Stimulated activated CD4-positive, alpha-beta T cell treated with anti-CD3 and anti-CD28 coated beads, Interleukin-15, amount 100 ng/mL, for 1 hour (primary cell): ENCODE measurements around the gene NOL12.

Experiments
- DNase-seq, 2 donors: peaks; one replicate each; pipeline ENCODE4 v3.0.0-alpha.2; 2020; ENCODE audit warnings: low read depth in 1 of 2, low spot score in 1 of 2

The NOL12 gene

GRCh38 chr22:37741312-37741795, 55.2 kb downstream of the NOL12 start:
- DNase-seq = no peak

- DNase-seq = no peak
Observed at GRCh38 chr22:37742376-37743171, 56.4 kb downstream of the NOL12 start.
